NCI-H1092 treated with DMSO at 0.1 percent for 48 hours (cell line): ENCODE results near the gene PHF1.

Source experiments
- DNase-seq: peaks from one replicate; lab custom pipeline; 2025; lab: John Stamatoyannopoulos, UW

The PHF1 gene

DNA sequence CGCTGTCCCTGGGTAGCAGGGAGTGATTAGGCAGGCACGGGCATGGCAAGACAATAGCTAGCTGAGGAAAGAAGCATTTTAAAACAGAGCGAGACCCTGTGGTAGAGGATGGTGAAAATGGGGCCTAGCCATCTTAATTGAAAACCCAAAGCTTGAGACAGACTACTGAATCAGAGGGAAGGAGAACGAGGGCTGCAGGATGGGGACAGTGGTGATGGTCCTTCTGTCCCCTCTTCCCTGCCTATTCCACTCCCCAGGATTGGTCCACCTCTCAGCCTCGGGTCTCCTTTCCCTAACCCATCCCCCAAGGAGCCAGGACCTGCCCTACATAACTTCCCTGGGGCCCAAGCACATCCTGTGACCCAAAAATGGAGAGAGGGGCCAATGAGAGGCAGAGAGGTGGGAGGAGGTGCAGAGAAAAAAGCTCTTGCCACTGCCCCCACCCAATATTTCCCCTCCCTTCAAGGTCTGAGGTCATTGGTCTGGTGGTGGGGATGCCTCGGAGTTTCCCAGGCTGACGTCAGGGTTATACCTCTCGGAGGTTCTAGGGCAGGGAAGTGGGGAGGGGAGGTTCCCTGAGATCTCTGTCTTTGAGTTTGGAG lies 8.0 kb downstream of the PHF1 start:
- no peak for DNase-seq

DNA sequence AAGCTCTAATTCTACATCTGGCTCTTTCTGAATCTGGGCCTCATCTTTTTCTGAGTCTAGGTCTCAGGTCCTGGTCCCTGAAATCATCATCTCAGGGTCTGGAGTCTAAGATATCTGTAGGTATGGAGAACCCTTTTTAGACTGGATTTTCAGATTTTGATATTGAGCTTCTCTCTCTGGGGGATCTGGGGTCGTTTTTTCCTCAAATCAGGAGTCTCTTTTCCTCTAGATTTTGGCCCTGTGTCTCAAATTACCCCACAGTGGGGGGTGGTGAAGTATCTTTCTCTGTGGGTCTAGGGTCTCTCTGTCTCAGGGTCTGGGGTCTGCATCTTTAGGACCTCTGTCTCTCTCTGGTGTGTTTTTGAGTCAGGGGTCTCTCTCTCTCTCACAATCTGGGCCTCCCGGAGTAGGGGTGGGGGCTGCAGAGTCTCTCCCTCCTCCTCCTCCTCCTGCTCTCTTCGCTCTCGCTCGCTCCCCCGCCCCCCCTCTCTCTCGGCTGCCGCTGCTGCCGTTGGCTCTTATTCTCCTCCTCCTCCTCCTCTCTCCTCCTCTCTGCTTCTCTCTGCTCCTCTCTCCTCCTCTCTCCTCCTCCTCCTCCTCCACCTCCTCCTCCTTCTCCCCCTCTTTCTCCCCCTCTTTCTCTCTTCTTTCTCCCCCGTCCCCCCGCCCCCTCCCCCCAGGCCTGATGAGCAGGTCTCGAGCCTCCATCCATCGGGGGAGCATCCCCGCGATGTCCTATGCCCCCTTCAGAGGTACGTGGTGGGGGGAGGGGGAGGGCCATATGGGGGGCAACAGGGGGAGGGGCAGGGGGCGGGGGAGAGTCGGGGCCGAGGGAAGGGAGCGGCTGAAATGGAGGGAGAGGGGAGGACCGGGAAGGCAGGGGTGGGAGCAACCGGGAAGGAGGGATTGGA lies 9.0 kb downstream of the PHF1 start, which contains the start of gene SYNGAP1:
TSS of gene SYNGAP1 (plus strand) at position 486 of the 911 bp plus-strand sequence. CDS start at position 686, 200 bp downstream.
- DNase-seq = peak; percentile 21

DNA sequence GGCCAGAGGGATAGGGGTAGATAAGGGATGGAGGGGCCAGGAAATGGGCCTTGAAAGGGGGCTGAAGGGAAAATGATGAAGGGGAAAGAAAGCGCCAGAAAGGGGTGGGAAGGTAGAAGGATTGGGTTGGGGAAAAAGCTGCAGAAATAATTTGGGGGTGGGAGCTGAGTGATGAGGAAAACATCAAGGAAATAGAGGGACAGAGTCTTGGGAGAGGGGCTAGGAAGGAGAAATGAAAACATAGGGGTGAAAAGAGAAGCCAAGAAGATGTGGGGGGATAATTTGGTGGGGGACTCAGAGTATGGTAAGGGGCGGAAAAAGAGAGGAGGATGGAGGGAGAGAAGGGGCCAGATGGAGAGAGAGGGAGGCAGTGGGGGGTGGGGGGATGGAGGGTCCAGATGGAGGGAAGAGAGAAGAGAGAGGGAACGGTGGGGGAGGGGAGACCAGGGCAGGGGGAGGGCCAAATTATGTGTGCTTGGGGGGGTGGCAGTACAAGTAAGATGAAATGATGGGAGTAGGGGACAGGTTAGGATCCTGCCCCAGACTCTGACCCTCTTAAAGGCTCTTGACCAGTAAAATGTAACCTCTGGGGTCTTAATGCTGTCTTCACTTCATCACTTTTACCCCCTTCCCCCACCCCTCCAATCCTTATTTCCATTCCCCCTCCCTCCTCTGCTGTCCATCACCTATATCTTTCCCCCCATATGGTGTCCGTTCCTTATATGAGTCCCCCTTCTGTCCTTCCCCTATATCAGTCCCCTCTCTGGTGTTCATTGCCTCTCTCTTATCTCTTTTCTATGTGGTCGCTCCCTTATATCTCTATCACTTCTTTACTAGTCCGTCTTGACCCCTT lies 9.9 kb downstream of the PHF1 start:
- no peak for DNase-seq

GRCh38 chr6:33421344-33421643 lies 10.5 kb downstream of the PHF1 start:
- DNase-seq = no peak

DNA sequence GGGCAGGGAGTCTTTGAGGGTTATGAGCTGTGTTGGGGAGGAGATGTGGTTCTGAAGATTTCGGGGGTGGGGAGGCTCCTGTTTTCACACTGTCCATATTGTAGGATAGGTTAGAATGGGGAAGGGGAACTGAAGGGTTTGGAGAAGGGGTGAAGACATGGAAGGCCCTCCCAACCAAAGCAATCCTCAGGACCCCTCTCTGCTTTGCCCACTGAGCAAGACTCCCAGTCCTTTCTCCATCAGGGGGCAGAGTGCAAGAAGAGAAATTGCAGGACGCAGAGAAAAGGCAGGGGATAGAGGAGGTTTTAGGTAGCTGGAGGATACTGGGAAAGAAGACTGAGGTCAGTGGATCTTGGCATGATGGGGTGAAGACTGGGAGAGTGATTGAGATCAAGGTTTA lies 13.0 kb downstream of the PHF1 start:
- DNase-seq = no peak

DNA sequence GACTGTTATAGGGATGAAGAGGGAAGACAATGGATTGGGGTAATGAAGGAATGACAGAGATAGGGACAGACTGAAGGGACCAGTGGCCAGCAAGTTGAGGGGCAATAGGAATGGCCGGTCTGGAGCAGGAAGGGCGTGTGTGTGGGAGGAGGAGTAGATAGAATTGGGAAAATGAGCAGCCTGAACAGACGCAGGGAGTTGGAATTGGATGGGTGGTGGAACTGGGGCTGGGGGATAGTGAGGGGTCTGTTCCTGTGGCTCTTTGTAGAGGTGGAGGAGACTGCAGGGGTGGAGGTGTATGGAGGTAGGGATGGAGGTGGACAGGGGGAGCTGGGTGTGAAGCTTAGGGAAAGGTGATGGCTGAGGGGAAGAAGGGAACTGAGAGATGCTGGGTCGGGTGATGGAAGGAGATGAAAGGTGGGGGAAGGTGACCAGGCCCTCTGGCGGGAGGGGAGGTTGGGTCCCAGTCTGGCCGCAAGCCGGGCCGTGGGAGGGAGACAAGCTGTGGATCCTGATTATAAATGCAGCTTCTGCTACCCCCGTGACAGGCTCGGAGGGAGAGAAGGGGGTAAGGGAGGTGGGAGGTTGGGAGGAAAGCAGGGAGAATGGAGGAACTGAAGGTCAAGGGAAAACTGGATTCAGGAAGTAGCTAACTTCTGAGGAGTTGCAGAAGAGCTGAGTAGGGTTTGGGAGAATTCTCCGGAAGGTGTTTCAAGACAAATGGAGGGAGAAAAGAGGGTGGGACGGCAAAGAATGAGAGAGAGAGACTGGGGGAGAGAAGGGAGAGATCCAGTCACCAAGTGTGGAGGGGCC lies 14.2 kb downstream of the PHF1 start:
- no peak for DNase-seq

DNA sequence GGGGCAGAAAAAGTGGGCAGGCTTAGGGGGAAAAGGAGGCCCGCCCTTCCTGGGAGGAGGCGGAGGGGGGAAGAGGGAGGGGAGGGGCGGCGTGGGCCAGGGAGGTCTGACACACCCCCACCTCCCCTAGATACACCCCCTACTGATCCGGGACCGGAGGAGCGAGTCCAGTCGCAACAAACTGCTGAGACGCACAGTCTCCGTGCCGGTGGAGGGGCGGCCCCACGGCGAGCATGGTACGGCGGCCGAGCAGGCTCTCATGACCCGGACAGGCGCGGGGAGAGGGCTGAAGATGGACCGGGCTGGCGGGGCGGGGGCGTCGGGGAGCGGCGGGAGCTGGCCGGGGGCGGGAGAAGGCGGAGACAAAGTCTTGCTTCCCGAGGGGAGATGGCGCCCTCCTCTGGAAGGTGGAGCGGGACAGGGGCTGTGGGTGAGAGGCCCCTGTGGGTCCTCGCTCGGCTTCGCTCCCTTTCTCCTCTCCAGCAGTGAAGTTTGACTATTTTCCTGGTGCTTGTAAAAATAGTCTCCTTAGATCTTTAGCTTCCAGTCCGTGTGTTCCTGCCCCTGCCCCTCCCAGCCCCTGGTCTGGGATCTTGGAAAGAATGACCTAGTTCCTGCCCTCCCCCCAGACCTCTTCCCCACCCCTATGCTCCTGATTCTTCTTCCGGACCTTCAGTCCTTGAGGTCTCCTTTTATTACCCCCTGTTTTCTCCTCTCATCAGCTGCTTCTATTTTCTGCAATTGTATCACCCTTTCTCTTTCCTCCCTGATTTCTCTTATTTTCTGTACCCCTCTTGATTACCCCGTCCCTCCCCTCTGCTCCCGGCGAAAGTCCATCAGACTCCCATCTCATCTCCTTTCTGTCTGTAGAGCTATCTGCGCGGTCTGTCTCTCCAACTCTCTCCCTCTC lies 15.1 kb downstream of the PHF1 start:
- DNase-seq = peak; percentile 40

DNA sequence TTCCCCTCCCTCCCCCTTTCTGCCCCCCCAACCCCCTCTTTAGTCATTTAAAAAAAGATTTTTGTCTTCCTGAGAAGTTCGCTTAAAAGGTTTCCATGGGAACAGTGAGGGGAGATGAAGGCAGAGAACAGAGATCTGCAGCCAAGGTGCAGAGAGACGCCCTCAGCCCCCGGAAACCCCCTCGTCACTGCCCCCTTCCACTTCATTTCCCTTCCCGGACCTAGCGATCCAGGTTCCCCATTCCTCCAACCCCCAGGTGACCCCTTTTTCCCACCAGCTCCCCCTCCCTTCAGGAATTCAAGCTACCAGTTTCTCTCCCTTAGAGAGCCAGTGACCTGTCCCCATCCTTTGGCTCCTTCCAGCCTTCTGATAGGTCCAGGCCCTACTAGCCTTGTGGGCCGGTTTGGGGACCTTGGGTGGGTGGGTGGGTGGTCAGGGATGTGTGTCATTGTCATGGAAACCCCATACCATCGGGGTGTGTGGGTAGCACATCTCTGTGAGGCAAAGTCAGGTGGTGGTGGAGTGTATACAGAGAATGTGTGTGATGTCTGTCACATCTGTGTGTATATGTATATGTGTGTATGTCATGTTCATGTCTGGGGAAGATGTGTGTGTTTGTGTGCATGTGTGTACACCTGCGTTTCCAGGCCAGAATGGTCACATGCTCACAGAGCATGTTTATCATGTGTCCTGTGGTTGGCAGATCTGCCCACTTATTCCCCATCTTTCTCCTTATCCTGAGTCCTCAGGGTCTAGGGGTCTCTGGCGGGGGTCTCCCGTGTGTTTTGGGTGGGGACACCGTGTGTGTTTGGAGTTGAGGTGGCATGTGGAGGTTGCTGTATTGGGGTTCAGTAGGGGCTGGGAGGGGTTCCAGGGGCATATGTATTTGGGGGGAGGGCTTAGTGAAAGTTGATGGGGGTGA lies 16.0 kb downstream of the PHF1 start:
- DNase-seq = no peak

DNA sequence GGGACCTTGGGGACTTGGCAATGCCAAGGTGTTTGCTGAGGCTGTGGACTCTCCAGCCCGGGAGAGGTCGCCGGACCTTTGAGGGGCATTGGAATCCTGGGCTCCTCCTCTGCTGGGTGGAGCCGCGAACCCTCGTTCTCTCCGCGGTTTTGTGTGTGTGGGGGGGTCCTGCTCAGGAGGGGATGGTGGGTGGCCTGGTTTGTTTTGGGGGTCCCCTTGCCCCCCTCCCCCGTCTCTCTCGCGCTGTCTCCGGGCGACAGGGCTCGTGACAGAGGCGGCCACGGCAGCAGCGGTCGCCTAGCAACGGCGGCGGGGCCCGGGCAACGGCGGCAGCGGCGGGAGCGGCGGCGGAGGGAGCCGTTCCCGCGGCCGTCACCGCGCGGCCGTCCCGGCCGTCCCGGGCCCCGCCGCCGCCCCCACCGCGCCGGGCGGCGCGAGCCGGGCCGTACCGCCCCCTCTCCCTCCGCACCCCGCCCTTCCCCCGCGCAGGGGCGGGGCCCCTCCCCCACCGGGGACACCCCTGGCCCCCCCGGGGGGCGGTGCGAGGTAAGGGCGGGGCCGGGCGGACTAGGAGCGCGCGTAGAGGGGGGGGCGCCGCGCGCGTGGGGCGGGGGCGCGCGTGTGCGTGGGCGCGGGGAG lies 16.9 kb downstream of the PHF1 start:
- DNase-seq = no peak

DNA sequence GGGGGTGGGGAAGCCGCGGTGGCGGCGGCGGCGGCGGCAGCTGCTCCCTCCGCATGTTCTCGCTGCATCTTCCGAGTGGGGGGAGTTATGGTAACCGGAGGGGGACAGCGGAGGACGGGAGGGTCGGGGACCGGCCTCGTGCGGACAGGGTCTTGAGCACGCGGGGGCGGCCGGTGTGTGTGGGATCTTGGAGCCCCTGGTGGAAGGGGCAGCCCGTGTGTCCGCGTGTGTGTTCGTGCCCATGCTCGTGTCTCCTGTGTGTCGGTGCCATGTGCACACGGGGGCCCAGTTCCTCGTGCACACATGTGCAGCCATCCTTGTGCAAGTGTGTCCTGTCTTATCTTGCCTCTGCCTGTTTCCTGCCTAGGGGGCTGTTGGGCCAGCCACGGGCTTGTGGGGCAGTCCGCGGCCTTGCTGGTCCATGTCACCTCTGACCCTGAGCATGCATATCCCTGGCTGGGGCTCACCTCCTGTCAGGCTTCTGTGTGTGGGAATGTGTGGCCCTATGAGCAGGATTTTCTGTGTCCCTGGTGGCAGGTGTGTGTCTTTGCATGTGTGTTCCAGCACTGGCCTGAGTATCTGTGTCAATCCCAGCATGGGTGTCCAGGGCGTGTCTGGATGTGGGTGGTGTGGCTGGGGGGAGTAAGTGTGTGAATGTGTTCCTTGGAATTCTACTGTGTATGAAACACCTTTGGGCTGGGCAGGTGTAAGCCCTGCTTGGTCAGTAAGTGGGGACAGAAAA lies 17.6 kb downstream of the PHF1 start:
- DNase-seq = no peak

- no peak for DNase-seq
Observed at GRCh38 chr6:33428966-33429749, 18.3 kb downstream of the PHF1 start.

DNA sequence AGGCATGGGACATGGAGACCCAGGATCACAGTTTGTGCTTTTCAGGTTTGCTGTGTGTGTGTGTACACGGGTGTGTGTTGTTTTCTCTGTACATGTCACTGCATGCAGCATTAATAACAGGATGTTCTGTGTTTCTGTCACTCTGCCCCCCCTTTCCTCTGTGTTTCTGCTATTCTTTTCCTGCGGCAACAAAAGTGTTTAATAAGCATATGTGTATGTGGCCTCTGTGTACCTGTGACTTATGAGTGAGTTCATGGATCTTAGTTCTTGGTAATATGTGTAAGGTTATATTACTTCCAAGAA lies 18.9 kb downstream of the PHF1 start:
- DNase-seq = no peak

GRCh38 chr6:33430334-33430733 lies 19.5 kb downstream of the PHF1 start:
- DNase-seq = no peak

DNA sequence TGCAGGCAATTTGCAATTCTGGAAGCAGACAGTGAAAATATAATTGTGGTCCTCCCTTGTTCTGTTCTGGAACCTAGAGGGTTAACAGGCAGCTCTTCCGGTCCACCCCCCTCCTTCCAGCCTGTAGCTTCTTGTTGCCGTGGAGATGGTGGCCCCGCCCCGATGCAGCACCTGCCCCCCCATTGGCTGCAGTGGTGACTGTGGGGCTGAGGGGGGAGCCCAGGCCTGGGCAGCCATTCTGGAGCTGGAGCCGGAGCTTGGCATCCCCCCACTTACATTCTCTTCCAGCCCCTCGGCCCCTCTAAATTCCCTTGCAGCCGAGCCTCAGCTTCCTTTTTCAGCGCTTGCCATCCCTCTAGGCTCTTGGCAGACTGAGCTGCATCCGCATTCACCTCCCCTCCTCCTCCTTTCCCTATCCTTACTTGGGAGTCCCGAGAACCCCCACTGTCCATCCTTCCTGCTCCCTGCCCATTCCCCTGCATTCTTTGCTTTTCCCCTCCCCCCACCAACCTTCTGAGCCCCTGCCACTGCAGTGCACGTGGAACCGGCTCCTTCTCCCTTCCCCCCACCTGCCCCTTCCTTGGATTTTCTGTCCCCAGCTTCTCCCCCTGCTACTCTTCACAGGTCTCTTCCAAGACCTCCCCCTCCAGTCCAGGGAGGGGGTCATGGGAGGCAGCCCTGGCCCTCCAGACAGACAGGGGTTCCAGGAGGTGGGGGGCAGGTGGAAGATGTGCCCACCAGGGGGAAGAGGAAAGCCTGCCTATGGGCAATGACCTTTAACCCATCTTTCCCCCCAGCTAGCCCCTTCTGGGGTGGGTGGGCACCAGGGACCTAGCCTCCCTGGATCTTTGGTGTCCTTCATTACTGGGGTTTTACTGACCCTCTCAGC lies 20.4 kb downstream of the PHF1 start:
- no peak for DNase-seq

- no peak for DNase-seq
Observed at GRCh38 chr6:33431880-33432541, 21.2 kb downstream of the PHF1 start.

DNA sequence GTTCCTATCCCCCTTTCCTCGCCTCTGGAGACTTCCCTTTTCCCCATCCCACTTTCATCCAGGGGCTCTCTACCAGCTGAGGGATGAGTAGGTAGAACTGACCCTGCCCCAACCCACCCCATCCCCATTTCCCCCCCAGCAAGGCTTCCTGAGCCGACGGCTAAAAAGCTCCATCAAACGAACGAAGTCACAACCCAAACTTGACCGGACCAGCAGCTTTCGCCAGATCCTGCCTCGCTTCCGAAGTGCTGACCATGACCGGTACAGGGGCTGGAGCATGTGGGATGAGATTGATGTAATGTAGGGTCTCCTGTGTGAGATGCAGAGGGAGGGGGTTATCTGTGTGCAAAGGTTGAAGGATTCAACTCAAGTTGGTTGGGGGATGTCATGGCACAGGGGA lies 21.7 kb downstream of the PHF1 start:
- DNase-seq = no peak
